Activated naive CD4-positive, alpha-beta T cell treated with anti-CD3 and anti-CD28 coated beads for 36 hours (primary cell): Measurements from ENCODE around the gene ARHGEF35. TPM values are rescaled to one million over a fixed set of nuclear protein-coding genes. Genes with fewer than 3 reads are reported as not detected.
"Not testable (repeated sequence)": the region's sequence is repeated elsewhere in the genome, so short reads cannot be mapped to it uniquely, and the experiment has no call there.

Source experiments
- CTCF ChIA-PET: fragments of 350-600 bp; sonication (Branson Sonifier 250); formaldehyde crosslinking; loops from one replicate; lab custom pipeline; 2021; ENCODE audit warnings: antibody characterized with exemption; lab: Charles Lee
- DNase-seq: peaks from one replicate; pipeline ENCODE4 v3.0.0-alpha.2; 2020
- H3K27ac Mint-ChIP-seq: one replicate; pipeline ENCODE4 v1.8.0; 2021; ENCODE audit warnings: mild to moderate bottlenecking, mixed read lengths
- H3K27me3 Mint-ChIP-seq: one replicate; pipeline ENCODE4 v1.8.0; 2021; ENCODE audit warnings: low read depth, mixed read lengths
- H3K36me3 Mint-ChIP-seq: one replicate; pipeline ENCODE4 v1.8.0; 2021; ENCODE audit warnings: low read depth, mixed read lengths
- H3K4me1 Mint-ChIP-seq: one replicate; pipeline ENCODE4 v1.8.0; 2021; ENCODE audit warnings: low read depth, mixed read lengths
- H3K4me3 Mint-ChIP-seq: one replicate; pipeline ENCODE4 v1.8.0; 2021; ENCODE audit warnings: mild to moderate bottlenecking, moderate library complexity, mixed read lengths
- H3K9me3 Mint-ChIP-seq: one replicate; pipeline ENCODE4 v1.8.0; 2021; ENCODE audit warnings: mixed read lengths
- intact Hi-C: fragments of 100-400 bp; cut with micrococcal nuclease; formaldehyde crosslinking; loops from one replicate; pipeline ENCODE4 v1.15.1; 2023
- total RNA-seq, 2 experiments: library from RNA; stranded (reverse); gene quantifications; one replicate each; pipeline ENCODE4 v1.2.3, GENCODE V29; 2021

ARHGEF35 gene
- 1 to 10 TPM; 6.5 to 7.6 TPM for total RNA-seq

DNA sequence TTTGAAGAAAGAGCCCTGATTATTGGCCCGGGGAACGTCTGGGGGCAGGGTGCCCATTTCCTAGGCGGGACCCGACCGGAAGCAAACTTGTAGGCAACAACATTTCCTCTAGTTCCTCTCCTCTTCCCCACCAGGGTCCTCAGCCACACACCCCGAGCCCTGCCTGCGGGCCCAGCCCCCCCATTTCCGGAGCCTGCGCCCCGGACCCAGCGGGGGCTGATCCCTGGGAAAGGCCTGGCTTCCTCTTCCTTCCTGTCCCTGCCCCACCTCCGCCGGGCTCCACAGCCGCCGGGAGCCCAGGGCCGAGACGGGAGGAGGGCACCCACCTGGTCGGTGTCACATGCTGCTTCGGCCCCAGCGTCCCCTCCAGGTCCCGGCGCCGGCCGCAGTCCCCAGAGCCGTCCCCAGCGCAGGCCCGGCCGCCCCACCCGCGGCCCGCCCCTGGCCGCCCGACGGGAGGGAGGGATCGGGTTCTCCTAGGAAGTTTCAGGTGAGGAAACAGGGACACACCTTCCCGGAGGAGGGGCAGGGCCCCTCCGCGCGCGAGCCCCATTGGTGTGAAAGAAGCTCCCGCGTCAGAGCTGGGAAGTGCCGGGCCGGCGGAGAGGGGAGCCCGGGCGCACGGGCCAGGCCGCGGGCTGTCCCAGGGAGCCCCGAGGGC is at the start of gene ARHGEF35:
Gene ARHGEF35 (minus strand): TSS at position 622 of the 661 bp plus-strand sequence. CDS start 7,450 bp downstream, outside the sequence.
- Mint-ChIP-seq H3K4me3 (peak within 1 kb of the TSS; percentile 65), H3K4me1 (peaks cover 14% of the 10 kb centered on the region)
- intact Hi-C loops, H3K27ac Mint-ChIP-seq, H3K36me3 Mint-ChIP-seq, H3K27me3 Mint-ChIP-seq, CTCF ChIA-PET, H3K9me3 Mint-ChIP-seq: not testable (repeated sequence)
- peak; percentile 26 for DNase-seq

DNA sequence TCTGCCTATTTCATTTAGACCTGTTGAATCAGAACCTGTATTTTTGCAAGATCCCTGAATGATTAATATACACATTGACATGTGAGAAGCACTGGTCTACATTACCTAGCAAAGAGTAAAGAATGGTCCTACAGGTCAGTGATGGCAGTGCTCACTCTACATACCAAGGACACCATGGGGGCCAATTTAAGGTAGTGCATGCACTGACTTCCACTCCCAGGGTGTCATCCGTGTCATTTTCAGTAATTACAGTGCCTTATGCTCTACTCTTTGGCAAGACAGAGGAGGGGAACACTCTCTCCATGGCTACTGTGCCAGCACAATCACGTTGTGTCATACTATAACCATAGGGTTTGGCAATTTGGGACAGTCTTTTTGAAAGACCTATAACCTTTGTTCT is 49.7 kb upstream of the ARHGEF35 start:
- DNase-seq, H3K4me1 Mint-ChIP-seq, H3K4me3 Mint-ChIP-seq, intact Hi-C loops, H3K27me3 Mint-ChIP-seq, H3K27ac Mint-ChIP-seq, H3K36me3 Mint-ChIP-seq, H3K9me3 Mint-ChIP-seq, CTCF ChIA-PET: not testable (repeated sequence)

DNA sequence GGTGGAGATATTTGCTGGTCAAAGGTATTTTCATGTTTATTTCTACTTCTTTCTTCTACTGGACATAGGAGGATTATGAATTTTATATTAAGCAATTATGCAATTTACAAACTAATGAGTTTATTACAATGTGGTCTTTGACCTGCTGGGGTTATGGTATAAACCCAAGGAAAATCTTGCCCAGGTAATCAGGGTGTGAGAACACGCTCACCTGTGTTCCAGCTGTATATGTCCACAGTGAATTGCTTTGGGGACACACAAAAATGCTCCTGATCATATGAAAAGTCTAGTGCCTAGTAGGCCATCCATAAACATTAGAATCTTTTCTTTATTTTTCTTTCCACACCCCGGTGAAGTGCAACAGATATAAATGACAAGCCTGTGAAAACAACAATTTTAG is 43.7 kb upstream of the ARHGEF35 start, which contains the start of gene OR2A42:
Gene OR2A42 (minus strand): TSS at position 241 of the 400 bp plus-strand sequence. CDS start 6,762 bp downstream, outside the sequence.
- H3K27me3 Mint-ChIP-seq, intact Hi-C loops, H3K4me3 Mint-ChIP-seq, DNase-seq, H3K36me3 Mint-ChIP-seq, CTCF ChIA-PET, H3K4me1 Mint-ChIP-seq, H3K9me3 Mint-ChIP-seq, H3K27ac Mint-ChIP-seq: not testable (repeated sequence)

DNA sequence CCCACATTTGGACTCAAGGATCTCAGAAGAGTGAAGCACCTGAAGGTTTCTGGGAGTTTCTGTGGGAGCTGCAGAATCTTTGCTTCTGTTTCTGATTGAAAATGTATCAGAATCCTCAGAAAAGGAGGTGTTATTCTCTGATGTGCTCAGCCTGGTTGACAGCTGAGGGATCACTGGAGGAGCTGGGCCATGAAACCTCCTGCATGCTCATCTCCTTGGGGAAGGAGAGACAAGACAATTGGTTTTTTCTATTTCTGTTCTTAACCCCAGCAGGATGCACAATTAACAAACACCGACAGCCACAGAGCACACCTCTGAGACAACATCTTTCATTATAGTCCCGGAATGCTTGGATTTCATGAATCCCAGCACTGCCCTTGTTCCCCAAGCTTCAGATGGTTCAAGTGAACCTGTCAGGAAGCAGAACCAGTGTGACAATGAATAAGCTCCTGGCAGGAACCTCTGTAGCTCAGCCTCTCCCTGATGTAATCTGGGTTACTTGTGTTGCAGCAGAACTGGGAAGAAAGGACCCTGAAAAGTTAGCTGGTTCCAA is 43.0 kb upstream of the ARHGEF35 start:
- CTCF ChIA-PET, H3K27me3 Mint-ChIP-seq, H3K36me3 Mint-ChIP-seq, DNase-seq, H3K27ac Mint-ChIP-seq, H3K4me3 Mint-ChIP-seq, H3K4me1 Mint-ChIP-seq, H3K9me3 Mint-ChIP-seq, intact Hi-C loops: not testable (repeated sequence)

DNA sequence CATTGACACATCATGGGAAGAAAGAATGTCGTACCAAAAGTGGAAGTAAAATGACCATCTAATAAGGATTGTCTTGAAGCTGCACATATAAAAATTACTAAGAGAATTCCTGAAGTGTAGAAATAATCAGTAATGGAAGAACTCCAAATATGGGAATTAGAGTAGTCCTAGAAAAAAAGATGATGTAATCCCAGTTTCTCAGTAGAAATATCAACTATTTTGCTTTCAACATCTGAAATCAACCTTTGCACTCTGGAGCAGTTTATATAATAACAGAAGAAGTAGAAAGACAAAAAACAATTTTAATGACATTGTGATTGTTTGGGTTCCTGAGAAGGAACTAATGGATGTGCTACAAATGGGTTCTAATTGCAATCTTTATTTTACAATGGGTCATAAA is 37.4 kb upstream of the ARHGEF35 start:
- H3K4me1 Mint-ChIP-seq, H3K9me3 Mint-ChIP-seq, H3K27ac Mint-ChIP-seq, H3K36me3 Mint-ChIP-seq, CTCF ChIA-PET, DNase-seq, H3K4me3 Mint-ChIP-seq, intact Hi-C loops, H3K27me3 Mint-ChIP-seq: not testable (repeated sequence)

- H3K4me1 Mint-ChIP-seq, H3K36me3 Mint-ChIP-seq, H3K27ac Mint-ChIP-seq, intact Hi-C loops, H3K27me3 Mint-ChIP-seq, CTCF ChIA-PET, H3K9me3 Mint-ChIP-seq, H3K4me3 Mint-ChIP-seq, DNase-seq: not testable (repeated sequence)
Measured at GRCh38 chr7:144231027-144231426, 35.4 kb upstream of the ARHGEF35 start.

DNA sequence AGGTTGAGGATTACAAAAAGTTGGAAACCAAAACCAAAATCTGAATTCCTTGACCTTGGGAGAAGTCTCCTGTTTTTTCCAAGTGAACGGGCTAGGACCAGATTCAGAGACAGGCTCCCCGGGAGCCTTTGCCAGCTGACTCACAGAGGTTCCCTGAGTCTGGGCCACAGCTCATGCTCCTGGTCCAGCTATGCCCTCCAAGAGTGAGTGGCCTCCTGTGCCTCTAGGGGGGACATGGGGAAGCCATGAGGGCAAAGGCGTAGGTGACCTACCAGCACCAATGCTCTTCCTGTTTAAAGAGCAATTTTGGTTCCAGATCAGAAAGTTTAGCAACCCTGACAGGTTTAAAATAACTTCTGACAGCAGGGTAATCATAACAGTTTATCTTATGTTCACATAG is 33.2 kb upstream of the ARHGEF35 start:
- H3K27ac Mint-ChIP-seq, intact Hi-C loops, H3K4me1 Mint-ChIP-seq, H3K4me3 Mint-ChIP-seq, H3K27me3 Mint-ChIP-seq, H3K9me3 Mint-ChIP-seq, DNase-seq, H3K36me3 Mint-ChIP-seq, CTCF ChIA-PET: not testable (repeated sequence)

- H3K4me1 Mint-ChIP-seq, intact Hi-C loops, H3K9me3 Mint-ChIP-seq, DNase-seq, H3K27me3 Mint-ChIP-seq, H3K4me3 Mint-ChIP-seq, CTCF ChIA-PET, H3K36me3 Mint-ChIP-seq, H3K27ac Mint-ChIP-seq: not testable (repeated sequence)
Measured at GRCh38 chr7:144226866-144227265, 31.2 kb upstream of the ARHGEF35 start.

DNA sequence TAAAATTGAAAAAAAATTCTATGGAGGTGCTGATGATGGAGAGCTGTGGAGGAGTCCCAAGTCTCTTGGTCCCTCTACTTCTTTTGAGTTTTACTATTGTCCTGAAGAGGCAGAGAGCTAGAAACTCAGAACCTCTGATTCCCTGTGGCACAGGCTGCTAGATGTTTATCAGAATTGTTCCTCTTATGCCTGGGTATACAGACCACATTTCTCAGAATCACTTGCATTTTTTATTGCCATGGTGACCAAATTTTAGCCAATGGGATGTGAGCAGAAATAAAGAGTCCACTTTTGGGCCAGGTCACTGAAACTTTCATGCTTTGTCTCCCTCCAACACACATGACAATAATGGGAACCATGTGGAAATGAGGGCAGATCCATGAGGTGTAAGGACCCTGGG is 28.0 kb upstream of the ARHGEF35 start:
- H3K4me3 Mint-ChIP-seq, H3K27ac Mint-ChIP-seq, intact Hi-C loops, H3K27me3 Mint-ChIP-seq, CTCF ChIA-PET, DNase-seq, H3K36me3 Mint-ChIP-seq, H3K4me1 Mint-ChIP-seq, H3K9me3 Mint-ChIP-seq: not testable (repeated sequence)

GRCh38 chr7:144220531-144220930 is 24.9 kb upstream of the ARHGEF35 start:
- intact Hi-C loops, H3K27me3 Mint-ChIP-seq, H3K4me3 Mint-ChIP-seq, H3K4me1 Mint-ChIP-seq, H3K36me3 Mint-ChIP-seq, H3K9me3 Mint-ChIP-seq, DNase-seq, CTCF ChIA-PET, H3K27ac Mint-ChIP-seq: not testable (repeated sequence)

DNA sequence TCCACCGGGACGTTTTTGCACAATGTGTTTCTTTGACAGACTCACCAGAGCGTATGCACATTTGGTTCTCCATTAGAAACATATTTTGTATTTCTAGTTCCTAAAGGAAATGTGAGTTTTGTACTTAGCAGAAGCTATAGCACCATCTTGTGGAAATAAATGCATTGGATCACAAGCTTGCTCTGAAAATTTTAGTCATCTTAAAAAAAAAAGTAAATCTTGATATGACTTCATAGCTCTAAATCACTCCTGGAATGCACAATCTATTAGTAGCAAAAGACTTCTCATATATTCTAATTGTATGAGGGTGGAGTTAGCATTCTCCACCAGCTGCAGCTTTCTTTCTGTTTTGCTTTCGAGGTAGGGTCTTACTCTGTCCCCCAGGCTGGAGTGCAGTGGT is 23.5 kb upstream of the ARHGEF35 start:
- H3K4me3 Mint-ChIP-seq, H3K9me3 Mint-ChIP-seq, H3K27ac Mint-ChIP-seq, H3K4me1 Mint-ChIP-seq, CTCF ChIA-PET, H3K27me3 Mint-ChIP-seq, H3K36me3 Mint-ChIP-seq, DNase-seq, intact Hi-C loops: not testable (repeated sequence)

DNA sequence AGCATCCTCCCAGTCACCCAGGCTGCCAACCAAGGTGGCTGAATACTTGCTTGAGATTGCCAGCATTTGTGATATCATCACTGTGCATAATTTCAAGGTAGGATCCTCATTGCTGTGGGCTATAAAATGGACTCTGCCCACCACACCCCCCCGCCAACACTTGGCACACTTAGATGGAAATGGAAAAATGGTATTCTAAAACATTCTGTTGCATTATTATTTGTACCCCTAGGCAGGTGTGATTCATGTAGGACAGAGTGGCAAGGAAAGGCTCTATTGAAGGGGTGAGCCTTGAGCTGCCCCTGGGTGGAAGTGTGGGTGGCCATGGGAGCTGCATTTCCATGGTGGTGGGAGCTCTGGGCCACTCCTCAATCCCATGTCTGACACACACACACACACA is 22.9 kb upstream of the ARHGEF35 start:
- H3K36me3 Mint-ChIP-seq, H3K9me3 Mint-ChIP-seq, DNase-seq, CTCF ChIA-PET, intact Hi-C loops, H3K27me3 Mint-ChIP-seq, H3K4me3 Mint-ChIP-seq, H3K4me1 Mint-ChIP-seq, H3K27ac Mint-ChIP-seq: not testable (repeated sequence)

- CTCF ChIA-PET, H3K36me3 Mint-ChIP-seq, H3K27ac Mint-ChIP-seq, intact Hi-C loops, DNase-seq, H3K9me3 Mint-ChIP-seq, H3K4me1 Mint-ChIP-seq, H3K27me3 Mint-ChIP-seq, H3K4me3 Mint-ChIP-seq: not testable (repeated sequence)
Measured at GRCh38 chr7:144217200-144217599, 21.6 kb upstream of the ARHGEF35 start.
